Gastroesophageal sphincter (tissue), 4 donors: ENCODE measurements around the gene CNNM4. TPM values are rescaled to one million over a fixed set of nuclear protein-coding genes. Genes with fewer than 3 reads are reported as not detected.

Experiments used
- ATAC-seq: fragments of 150-250 bp; one replicate; pipeline ENCODE4 v1.9.1; 2016; ENCODE audit warnings: mild to moderate bottlenecking, moderate library complexity
- H3K27ac ChIP-seq, 4 donors: fragments of 200-600 bp; sonication (generic) in 3 of 4; 1 replicate in 3 of 4; 2 replicates in 1 of 4; pipeline ENCODE4 v1.5.1; 2016 to 2019
- H3K27me3 ChIP-seq: fragments of 200-600 bp; sonication (generic); one replicate; pipeline ENCODE4 v1.5.1; 2019
- H3K36me3 ChIP-seq, 2 donors: fragments of 200-600 bp; sonication (generic); one replicate each; pipeline ENCODE4 v1.5.1; 2019; ENCODE audit warnings: control low read depth in 1 of 2
- H3K4me1 ChIP-seq, 3 donors: fragments of 200-600 bp; sonication (generic); 1 replicate in 2 of 3; 2 replicates in 1 of 3; pipeline ENCODE4 v1.5.1; 2016 to 2019; ENCODE audit warnings: control low read depth in 2 of 3
- H3K4me3 ChIP-seq, 2 donors: fragments of 200-600 bp; sonication (generic); one replicate each; pipeline ENCODE4 v1.5.1; 2019; ENCODE audit warnings: mild to moderate bottlenecking in 1 of 2, moderate library complexity in 1 of 2
- H3K9me3 ChIP-seq, 3 donors: fragments of 200-600 bp; sonication (generic); one replicate each; pipeline ENCODE4 v1.5.1; 2017 to 2019; ENCODE audit warnings: control low read depth in 2 of 3
- EP300 ChIP-seq: sonication (generic); formaldehyde crosslinking; IDR thresholded peaks from one replicate; pipeline ENCODE4 v1.6.1; 2017; ENCODE audit warnings: antibody characterized with exemption, mild to moderate bottlenecking
- POLR2A ChIP-seq, 2 donors: fragments of 450-650 bp; IDR thresholded peaks; one replicate each; pipeline ENCODE4 v1.6.1; 2017; ENCODE audit warnings: antibody characterized with exemption in 2 of 2, mild to moderate bottlenecking in 2 of 2, moderate library complexity in 1 of 2
- POLR2AphosphoS5 ChIP-seq: sonication (generic); formaldehyde crosslinking; IDR thresholded peaks from one replicate; pipeline ENCODE4 v1.6.1; 2017; ENCODE audit warnings: antibody characterized with exemption
- WGBS, 2 donors: methylation state at CpG; one replicate each; pipeline ENCODE4 v1.1.5; 2018; ENCODE audit warnings: low coverage in 1 of 2; 5-methylcytosine and 5-hydroxymethylcytosine counted together
- total RNA-seq, 4 donors: library from RNA; depleted of rRNA; stranded (reverse); fragments of >200 nt; gene quantifications; one replicate each; pipeline ENCODE4 v1.1.0, GENCODE V29; 2016
- TF ChIP-seq, protein P1 (sequence below), 4 experiments: fragments of 200-600 bp in 2 of 4; fragments of 450-650 bp in 2 of 4; sonication (generic) in 1 of 4; IDR thresholded peaks; one replicate each; pipeline ENCODE4 v1.5.1; 2017 to 2019; ENCODE audit warnings: antibody characterized with exemption in 4 of 4, mild to moderate bottlenecking in 2 of 4, moderate library complexity in 2 of 4

CNNM4 gene
- total RNA-seq, 4 donors from 2014 or later: 2.7 to 6.1 (median 5.5) TPM

GRCh38 chr2:96762529-96763311 lies 2.0 kb downstream of the CNNM4 start:
- ATAC-seq: no peak
- Histone ChIP-seq H3K27me3 (no peaks in the 10 kb centered on the region), H3K4me1 (peaks cover 0 to 64% (median 26%) of the 10 kb centered on the region in 3 donors), H3K27ac (peak overlapping the region in 3 of 4 donors; percentile 35 to 72 (median 64)), H3K36me3 (no peaks in the 10 kb centered on the region), H3K4me3 (peak overlapping the region; percentile 21 to 64), H3K9me3 (no peaks in the 10 kb centered on the region)
- WGBS, 2 donors: 27 to 73% methylated on average over 3 to 14 of the region's 15 CpGs
- TF ChIP-seq, protein P1, sequence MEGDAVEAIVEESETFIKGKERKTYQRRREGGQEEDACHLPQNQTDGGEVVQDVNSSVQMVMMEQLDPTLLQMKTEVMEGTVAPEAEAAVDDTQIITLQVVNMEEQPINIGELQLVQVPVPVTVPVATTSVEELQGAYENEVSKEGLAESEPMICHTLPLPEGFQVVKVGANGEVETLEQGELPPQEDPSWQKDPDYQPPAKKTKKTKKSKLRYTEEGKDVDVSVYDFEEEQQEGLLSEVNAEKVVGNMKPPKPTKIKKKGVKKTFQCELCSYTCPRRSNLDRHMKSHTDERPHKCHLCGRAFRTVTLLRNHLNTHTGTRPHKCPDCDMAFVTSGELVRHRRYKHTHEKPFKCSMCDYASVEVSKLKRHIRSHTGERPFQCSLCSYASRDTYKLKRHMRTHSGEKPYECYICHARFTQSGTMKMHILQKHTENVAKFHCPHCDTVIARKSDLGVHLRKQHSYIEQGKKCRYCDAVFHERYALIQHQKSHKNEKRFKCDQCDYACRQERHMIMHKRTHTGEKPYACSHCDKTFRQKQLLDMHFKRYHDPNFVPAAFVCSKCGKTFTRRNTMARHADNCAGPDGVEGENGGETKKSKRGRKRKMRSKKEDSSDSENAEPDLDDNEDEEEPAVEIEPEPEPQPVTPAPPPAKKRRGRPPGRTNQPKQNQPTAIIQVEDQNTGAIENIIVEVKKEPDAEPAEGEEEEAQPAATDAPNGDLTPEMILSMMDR (IDR thresholded peaks at IDR 0.05): peak in 1 of 4 experiments; percentile 7
- TF ChIP-seq POLR2A (IDR thresholded peaks at IDR 0.05): no peak

- H3K27ac ChIP-seq: peak overlapping the region in 3 of 4 donors; percentile 34 to 72 (median 64)
- TF ChIP-seq EP300 (no peak), POLR2A (IDR thresholded peaks at IDR 0.05) (no peak)
- TF ChIP-seq, protein P1 (IDR thresholded peaks at IDR 0.05): peak in 2 of 4 experiments; percentile 9 to 56
- peaks cover 0 to 64% (median 26%) of the 10 kb centered on the region in 3 donors for H3K4me1 ChIP-seq
- H3K4me3 ChIP-seq: peak overlapping the region; percentile 21 to 64
- no peaks in the 10 kb centered on the region for H3K27me3 ChIP-seq
- no peaks in the 10 kb centered on the region for H3K9me3 ChIP-seq
- no peak for ATAC-seq
- WGBS, 2 donors: 18 to 30% methylated on average over 2 to 4 of the region's 7 CpGs
- no peaks in the 10 kb centered on the region for H3K36me3 ChIP-seq
Observed at GRCh38 chr2:96763511-96764252, 3.0 kb downstream of the CNNM4 start.

DNA sequence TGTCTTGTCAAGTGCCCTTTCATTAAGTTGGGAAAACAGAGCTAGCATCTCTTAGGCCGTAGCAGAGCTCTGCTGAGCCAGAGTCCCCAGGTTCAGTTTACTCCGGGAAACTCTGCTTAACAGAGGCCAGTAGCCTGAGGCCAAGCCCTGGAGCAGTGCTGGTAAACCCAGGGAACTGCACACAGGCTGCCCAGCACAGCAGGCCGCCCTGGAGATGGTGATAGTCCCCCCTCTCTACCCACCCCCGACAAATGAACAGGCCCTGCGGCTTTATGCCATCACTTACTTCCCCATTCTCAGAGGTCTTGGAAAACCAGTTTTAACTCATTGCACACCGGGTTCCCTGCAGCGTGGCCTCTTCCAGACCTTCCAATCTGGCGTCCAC lies 3.5 kb downstream of the CNNM4 start:
- peak overlapping the region; percentile 21 to 64 for H3K4me3 ChIP-seq
- TF ChIP-seq POLR2AphosphoS5: no peak
- TF ChIP-seq POLR2A (IDR thresholded peaks at IDR 0.05): no peak
- TF ChIP-seq EP300: no peak
- TF ChIP-seq, protein P1 (IDR thresholded peaks at IDR 0.05): no peak
- no peak for ATAC-seq
- H3K27ac ChIP-seq: peak overlapping the region in 3 of 4 donors; percentile 34 to 72 (median 64)
- H3K36me3 ChIP-seq: no peaks in the 10 kb centered on the region
- H3K4me1 ChIP-seq: peaks cover 0 to 64% (median 26%) of the 10 kb centered on the region in 3 donors
- no peaks in the 10 kb centered on the region for H3K9me3 ChIP-seq
- H3K27me3 ChIP-seq: no peaks in the 10 kb centered on the region
- 0 to 70% methylated on average over 1 to 2 of the region's 8 CpGs for WGBS, 2 donors

GRCh38 chr2:96767135-96767871 lies 6.6 kb downstream of the CNNM4 start:
- Histone ChIP-seq H3K36me3 (no peaks in the 10 kb centered on the region), H3K9me3 (no peaks in the 10 kb centered on the region), H3K4me3 (no peak overlapping the region), H3K4me1 (peaks cover 0 to 56% (median 19%) of the 10 kb centered on the region in 3 donors), H3K27ac (no peak overlapping the region), H3K27me3 (no peaks in the 10 kb centered on the region)
- WGBS, 2 donors: 80 to 94% methylated on average over 2 to 3 of the region's 9 CpGs
- TF ChIP-seq, protein P1 (IDR thresholded peaks at IDR 0.05): no peak
- no peak for TF ChIP-seq EP300
- no peak for TF ChIP-seq POLR2AphosphoS5
- no peak for TF ChIP-seq POLR2A (IDR thresholded peaks at IDR 0.05)
- no peak for ATAC-seq
